GM21619 (cell line): ENCODE data around the gene PROM1.

Source experiments
- ATAC-seq: cut with Tn5 transposase; IDR thresholded peaks from one replicate; pipeline ENCODE4 v1.9.1; 2021; ENCODE audit not compliant: unreplicated experiment

PROM1 gene, protein sequence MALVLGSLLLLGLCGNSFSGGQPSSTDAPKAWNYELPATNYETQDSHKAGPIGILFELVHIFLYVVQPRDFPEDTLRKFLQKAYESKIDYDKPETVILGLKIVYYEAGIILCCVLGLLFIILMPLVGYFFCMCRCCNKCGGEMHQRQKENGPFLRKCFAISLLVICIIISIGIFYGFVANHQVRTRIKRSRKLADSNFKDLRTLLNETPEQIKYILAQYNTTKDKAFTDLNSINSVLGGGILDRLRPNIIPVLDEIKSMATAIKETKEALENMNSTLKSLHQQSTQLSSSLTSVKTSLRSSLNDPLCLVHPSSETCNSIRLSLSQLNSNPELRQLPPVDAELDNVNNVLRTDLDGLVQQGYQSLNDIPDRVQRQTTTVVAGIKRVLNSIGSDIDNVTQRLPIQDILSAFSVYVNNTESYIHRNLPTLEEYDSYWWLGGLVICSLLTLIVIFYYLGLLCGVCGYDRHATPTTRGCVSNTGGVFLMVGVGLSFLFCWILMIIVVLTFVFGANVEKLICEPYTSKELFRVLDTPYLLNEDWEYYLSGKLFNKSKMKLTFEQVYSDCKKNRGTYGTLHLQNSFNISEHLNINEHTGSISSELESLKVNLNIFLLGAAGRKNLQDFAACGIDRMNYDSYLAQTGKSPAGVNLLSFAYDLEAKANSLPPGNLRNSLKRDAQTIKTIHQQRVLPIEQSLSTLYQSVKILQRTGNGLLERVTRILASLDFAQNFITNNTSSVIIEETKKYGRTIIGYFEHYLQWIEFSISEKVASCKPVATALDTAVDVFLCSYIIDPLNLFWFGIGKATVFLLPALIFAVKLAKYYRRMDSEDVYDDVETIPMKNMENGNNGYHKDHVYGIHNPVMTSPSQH

GRCh38 chr4:16083241-16084191 is at the start of gene PROM1:
PROM1 (minus strand) TSS chr4:16084023; CDS start chr4:16075906, 8,117 bp downstream.
- ATAC-seq: no peak

DNA sequence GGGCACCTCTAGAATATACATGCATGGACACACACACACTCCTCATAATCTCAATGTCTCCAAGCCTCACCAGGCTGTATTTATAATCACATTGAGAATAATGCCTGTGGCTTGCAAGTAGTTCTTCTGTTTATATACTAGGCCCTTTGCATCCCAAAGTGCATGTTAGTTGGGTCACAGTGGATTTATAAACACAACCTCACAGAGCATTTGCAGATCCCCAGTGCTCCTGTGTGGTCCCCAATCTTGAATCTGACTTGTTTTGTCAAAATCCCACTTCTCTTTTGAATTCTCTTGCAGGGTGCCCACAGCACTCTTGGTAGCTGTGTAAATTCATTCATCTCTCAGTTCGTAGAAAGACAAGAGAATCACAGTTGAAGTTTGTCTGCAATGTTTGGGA is 49.6 kb upstream of the PROM1 start:
- ATAC-seq: no peak

DNA sequence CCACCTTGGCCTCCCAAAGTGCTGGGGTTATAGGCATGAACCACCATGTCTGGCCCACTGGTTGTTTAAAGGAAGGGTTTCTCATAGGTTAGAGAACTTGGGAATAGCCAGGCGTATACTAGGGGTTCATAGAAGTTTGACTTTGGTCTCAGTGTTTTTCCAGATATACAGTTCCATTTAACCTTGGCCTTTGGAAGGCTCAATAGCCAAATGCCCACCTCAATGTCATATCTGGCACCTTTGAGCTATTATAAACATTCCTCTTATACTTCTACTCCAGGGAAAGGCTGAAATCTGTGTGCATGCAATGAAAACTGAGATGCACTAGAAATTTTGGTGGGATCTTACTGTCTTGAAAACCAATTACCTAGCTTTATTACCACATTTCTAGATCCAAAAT is 47.5 kb upstream of the PROM1 start:
- ATAC-seq: no peak

DNA sequence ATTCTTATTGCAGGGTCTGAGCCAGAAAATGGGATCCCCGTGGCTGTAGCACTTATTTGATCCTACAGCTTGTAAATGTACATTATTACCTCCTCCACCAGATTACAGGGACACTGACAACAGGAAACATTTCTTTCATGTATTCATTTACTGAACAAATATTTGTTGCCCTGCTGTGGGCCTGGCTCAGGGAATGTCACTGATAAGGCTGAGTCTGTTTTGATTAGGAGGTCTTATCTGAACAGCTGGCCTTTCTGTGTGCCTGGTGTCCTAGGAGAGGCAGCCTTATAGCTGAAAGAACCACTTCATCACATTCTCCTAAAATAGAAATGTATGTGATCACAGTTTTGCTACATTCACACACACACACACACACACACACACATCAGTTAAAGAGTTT is 45.5 kb upstream of the PROM1 start:
- ATAC-seq: no peak

DNA sequence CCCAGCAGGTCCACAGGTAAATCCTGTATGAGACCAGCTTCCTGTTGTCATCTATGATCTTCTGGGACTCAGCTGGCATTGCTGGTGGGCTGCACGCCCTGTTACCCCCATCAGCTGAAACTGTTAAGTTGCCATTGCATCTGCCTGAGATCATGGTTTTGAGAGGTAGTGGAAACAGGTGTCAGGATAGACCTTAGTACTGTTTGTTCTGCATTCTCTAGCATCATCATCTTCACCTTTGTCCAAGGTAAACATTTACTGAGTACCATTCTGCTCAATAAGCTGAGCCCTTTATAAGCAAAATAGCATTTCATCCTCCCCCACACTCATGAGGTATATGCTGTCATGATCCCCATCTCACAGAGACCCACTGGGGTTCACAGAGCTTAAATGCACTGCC is 42.9 kb upstream of the PROM1 start:
- no peak for ATAC-seq

GRCh38 chr4:16125571-16126445 is 42.0 kb upstream of the PROM1 start:
- no peak for ATAC-seq

GRCh38 chr4:16124232-16124631 is 40.4 kb upstream of the PROM1 start:
- ATAC-seq: no peak

DNA sequence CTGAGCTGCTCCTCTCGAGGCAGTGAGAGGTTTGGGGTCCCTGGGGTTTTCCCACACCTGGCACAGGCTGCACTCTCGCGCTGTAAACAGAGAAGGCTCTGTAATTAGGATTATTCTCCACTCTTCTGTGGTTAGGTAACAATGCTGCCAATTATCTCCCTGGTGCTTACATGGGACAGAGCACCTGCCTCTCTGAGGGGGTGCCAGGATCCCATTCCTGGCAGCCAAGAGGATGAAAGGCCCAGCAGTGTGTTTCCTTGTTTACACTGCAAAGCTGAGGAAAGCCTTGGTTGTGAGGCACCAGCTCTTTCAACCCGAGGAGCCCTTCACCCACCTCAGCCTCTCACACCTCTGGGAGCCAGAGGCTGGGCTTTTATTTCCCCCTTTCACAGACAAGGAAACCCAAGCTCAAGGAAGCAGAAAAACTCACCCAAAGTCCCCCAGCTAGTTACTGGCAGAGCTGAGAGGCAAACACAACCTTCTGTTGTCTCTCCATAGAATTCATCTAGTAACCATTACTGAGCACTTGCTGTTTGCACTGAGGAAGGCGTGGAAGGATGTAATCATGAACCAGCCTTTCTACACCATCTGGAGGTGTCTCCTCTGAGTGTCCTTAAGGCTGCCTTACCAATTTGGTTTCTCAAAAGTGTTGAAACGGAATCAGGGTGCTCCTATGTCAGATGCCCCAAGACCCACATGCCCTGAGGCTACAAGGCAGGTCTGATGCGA is 39.7 kb upstream of the PROM1 start:
- ATAC-seq: no peak

DNA sequence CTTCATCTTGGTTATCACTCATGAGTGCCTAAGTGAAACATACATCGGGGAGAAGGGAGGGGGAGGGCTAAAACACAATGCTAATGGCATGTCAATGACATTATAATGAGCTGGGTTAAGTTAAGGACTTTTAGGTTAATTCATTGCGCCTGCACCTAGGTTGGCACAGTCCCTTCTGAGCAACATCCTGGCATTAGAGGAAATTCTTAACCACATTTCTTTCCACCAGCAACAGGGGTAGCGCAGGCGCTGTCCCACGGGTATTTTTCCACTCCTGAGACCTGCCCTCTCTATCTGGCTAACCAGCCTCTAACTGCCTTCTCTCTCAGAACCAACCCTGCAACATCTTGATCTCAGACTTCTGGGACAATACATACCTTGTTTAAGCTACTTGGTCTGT is 39.0 kb upstream of the PROM1 start:
- no peak for ATAC-seq

GRCh38 chr4:16122308-16122711 is 38.5 kb upstream of the PROM1 start:
- no peak for ATAC-seq

- no peak for ATAC-seq
These were observed 36.9 kb upstream of the PROM1 start for GRCh38 chr4:16120720-16121119.

GRCh38 chr4:16119981-16120380 is 36.2 kb upstream of the PROM1 start:
- ATAC-seq: no peak

DNA sequence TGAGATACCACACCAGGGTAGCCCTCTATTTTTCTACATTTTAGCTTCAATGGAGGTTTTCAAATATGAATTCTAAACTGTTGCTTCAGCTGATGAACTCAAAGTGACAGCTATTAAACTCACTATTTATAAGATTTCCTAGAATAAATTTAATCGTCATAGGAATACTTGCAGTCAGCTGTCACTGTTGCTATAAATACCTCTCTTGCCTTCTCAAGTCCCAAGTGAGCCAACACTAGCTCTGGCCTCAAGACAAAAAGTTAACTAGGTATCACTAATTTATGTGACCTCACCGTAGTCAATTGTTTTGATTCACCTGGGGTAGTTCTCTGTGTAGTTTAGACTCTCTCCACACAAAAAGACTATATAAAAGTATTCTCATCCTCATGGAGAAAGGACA is 34.3 kb upstream of the PROM1 start:
- ATAC-seq: no peak

DNA sequence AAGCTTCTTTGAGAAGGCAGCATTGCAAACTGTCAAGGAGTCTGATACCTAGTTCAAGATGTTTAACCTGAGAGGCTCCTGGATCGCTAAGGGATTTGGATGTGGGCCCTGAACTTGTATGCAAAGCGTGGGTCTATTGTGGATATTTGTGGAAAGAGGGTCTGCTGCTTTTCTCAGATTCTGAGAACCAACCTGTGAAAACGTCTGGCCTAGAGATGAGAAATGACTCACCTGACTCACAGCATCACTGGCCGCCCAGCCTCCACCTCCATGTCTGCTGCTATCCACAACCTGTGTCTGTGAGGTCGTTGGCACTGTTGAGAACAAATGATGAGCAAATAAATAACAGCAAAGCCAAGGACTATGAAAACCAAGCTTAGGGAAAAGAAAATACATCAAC is 33.3 kb upstream of the PROM1 start:
- ATAC-seq: no peak

DNA sequence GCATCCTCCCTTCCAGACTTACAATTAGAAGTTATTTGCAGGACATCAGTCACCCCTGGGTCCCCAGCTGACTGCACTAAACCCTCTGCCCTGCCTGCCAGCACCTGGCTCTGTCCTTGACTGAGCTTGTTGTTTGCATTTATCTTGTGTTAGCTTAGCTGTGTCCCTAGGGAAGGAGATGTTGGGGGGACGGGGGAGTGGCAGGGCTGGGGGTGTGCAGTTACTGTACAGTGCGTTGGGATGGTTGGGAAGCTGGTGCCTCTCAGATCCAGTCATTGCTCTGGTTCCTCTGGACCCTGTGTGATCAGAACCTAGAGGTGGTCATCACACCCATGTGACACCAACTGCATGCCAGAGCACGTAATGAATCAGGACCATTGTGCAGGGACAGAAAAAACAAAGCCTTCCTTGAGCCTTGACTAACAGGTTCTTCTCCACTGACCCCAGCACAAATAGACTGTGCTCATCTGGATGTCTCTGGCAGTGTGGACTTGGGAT is 32.7 kb upstream of the PROM1 start:
- ATAC-seq: no peak

DNA sequence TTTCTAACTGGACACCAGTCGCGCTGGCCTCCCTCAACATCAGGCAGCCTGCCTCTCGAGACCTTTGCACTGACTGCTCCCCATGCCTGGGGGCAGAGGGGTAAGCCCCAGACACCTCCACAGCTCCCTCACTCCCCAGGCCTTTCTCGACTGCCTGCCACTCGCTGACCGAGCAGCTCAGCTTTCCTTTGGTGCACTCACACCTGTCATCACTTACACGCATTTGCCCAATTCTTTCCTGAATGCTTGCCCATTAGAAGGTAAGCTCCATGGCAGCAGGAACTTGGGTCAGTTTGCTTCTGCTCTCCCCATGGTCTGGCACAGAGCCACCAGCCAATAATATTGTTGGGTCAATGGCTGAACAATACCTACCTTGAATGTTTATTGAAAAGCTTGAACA is 32.2 kb upstream of the PROM1 start:
- ATAC-seq: no peak

DNA sequence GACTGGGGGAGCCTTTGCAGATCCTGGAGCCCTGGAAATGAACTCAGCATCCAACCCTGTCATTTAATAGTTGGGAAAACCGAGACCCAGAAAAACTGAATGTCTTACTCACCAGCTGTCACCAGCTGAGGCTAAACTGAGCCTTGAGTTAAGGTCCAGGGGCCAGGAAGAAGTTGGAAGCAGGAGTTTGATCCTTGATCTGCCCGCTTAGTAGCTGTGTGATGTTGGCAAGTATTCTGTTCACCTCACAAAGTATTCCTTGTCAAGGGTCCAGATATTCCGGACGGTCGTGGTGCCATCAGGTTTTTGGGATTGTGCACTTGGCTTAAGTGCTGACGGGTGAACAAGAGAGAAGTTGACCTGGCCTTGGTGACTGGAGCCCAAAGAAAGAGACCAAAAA is 30.7 kb upstream of the PROM1 start:
- ATAC-seq: no peak

DNA sequence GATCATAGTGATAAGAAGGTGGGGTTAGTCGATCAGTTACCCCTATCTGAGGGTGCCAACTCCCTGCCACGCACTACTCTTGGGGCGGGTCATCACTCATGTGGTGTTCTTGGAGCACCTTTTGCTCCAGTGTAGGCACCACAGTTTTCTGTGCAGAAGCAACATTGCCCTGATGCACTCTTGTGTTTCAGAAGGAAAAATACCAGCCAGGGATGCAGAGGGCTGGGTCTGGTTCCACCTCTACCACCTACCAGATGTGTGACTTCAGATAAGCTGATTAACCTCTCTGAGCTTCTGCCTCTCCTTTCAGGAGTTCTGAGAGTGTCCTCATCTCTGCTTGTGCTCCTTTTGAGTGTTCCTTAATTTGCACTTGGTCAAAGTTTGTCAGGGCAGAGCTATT is 29.9 kb upstream of the PROM1 start:
- no peak for ATAC-seq

GRCh38 chr4:16111533-16111932 is 27.7 kb upstream of the PROM1 start:
- ATAC-seq: no peak
